Activated naive CD4-positive, alpha-beta T cell treated with anti-CD3 and anti-CD28 coated beads for 36 hours (primary cell): Measurements from ENCODE around the gene ROPN1L. TPM values are rescaled to one million over a fixed set of nuclear protein-coding genes. Genes with fewer than 3 reads are reported as not detected.
"Not testable (repeated sequence)": the region's sequence is repeated elsewhere in the genome, so short reads cannot be mapped to it uniquely, and the experiment has no call there.

Experiments used
- CTCF ChIA-PET: fragments of 350-600 bp; sonication (Branson Sonifier 250); formaldehyde crosslinking; loops from one replicate; lab custom pipeline; 2021; ENCODE audit warnings: antibody characterized with exemption; lab: Charles Lee
- DNase-seq: peaks from one replicate; pipeline ENCODE4 v3.0.0-alpha.2; 2020
- H3K27ac Mint-ChIP-seq: one replicate; pipeline ENCODE4 v1.8.0; 2021; ENCODE audit warnings: mild to moderate bottlenecking, mixed read lengths
- H3K27me3 Mint-ChIP-seq: one replicate; pipeline ENCODE4 v1.8.0; 2021; ENCODE audit warnings: low read depth, mixed read lengths
- H3K36me3 Mint-ChIP-seq: one replicate; pipeline ENCODE4 v1.8.0; 2021; ENCODE audit warnings: low read depth, mixed read lengths
- H3K4me1 Mint-ChIP-seq: one replicate; pipeline ENCODE4 v1.8.0; 2021; ENCODE audit warnings: low read depth, mixed read lengths
- H3K4me3 Mint-ChIP-seq: one replicate; pipeline ENCODE4 v1.8.0; 2021; ENCODE audit warnings: mild to moderate bottlenecking, moderate library complexity, mixed read lengths
- H3K9me3 Mint-ChIP-seq: one replicate; pipeline ENCODE4 v1.8.0; 2021; ENCODE audit warnings: mixed read lengths
- intact Hi-C: fragments of 100-400 bp; cut with micrococcal nuclease; formaldehyde crosslinking; loops from one replicate; pipeline ENCODE4 v1.15.1; 2023
- total RNA-seq, 2 experiments: library from RNA; stranded (reverse); gene quantifications; one replicate each; pipeline ENCODE4 v1.2.3, GENCODE V29; 2021

Gene ROPN1L
- total RNA-seq, 2 experiments from 2014 or later, result not detected

DNA sequence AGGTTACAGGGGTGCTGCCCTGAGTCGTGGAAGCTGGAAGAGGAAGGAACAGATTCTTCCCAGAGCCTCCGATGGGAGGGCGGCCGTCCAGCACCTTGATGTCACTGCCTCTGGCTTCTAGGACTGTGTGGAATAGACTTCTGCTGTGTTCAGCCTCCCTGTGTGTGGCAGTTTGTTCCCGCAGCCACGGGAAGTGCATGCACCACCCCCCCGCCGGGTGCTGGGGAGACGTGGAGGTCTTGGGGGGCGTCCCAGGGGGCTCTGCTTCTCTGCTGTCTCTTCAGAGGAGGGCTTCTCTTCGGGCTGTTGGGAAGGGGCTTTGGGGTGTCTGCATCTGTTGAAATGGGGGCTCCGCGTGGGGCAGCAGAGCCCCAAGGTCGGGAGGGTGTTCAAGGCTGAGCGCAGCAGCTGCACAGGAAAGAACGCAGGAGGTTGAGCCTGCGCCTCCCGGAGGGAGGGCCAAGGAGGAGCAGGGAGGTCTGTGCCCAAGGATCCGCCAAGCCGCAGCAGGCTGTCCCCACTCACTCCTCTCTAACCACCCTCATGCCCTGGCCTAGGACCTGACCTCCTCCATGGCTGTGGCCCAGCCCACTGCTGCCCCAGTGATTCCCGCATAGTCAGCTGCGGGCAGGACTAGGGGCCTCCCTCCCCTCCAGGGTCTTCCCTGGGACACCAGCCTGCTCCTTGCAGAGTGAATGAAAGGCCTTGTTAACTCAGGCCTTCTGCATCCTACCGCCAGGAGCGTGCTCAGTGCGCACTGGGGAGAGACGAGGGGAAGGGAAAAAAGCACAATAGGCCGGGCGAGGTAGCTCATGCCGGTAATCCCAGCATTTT lies 45.0 kb downstream of the ROPN1L start:
- Mint-ChIP-seq H3K4me1 (peaks cover 17% of the 10 kb centered on the region), H3K9me3 (no peaks in the 10 kb centered on the region), H3K27ac (no peak overlapping the region), H3K36me3 (no peaks in the 10 kb centered on the region), H3K27me3 (peaks cover 2% of the 10 kb centered on the region), H3K4me3 (no peak overlapping the region)
- CTCF ChIA-PET, result interaction anchor here (0.5 to 0.6 kb wide), 2 partner anchors 75 to 301 kb away, joined by 3 to 4 read pairs; no protein-coding TSS in a partner anchor
- DNase-seq, result no peak
- intact Hi-C loops, result no loop called here

DNA sequence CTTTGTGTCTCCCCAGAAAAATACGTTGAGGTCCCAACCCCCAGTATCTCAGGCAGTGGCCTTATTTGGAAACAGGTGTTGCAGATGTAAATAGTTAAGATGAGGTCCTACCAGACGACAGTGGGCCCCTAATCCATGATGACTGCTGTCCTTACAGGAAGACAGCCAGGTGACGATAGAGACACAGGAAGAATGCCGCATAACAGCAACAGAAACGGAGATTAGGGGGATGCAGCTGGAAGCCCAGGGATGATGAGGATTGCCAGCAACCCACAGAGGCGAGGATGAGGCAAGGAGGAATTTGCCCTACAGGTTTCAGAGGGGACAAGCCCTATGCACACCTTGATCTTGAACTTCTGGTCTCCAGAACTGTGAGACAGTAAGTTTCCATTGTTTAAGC lies 46.5 kb downstream of the ROPN1L start:
- intact Hi-C loops, result no loop called here
- Mint-ChIP-seq H3K27me3 (no peaks in the 10 kb centered on the region), H3K4me3 (no peak overlapping the region), H3K36me3 (no peaks in the 10 kb centered on the region), H3K4me1 (peaks cover 17% of the 10 kb centered on the region), H3K9me3 (no peaks in the 10 kb centered on the region), H3K27ac (no peak overlapping the region)
- DNase-seq, result no peak
- CTCF ChIA-PET, result no interaction called here

DNA sequence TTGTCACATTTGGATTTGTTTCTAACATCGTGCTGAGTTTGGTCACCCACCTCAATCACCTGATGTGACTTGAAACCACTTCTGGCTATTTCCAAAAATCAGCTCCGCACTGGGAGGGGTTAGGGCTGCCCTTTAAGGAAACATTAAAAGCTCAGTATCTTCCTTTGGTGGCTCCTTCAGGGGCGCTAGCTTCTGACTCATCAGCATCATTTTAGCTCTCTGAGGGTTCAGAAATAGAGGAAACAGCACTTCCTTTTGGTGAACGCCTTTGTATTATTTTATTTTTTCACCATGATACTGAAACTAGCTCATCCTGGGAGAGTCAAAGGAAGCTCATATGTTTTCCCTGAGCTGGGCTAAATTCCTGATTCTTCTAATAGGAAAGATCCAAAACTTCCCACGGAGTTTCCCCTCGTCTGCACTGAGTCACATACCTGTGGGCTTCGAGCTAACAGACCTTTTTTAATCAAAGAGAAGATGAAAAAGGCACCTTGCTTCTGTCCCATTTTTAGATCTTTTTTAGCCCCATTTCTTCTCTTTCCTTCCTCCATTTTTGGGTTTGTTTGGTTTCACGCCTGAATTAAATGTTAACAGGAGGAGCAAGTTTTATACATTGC lies 48.2 kb downstream of the ROPN1L start:
- DNase-seq, result peak; percentile 19
- Mint-ChIP-seq H3K27ac (no peak overlapping the region), H3K4me3 (no peak overlapping the region), H3K4me1 (peaks cover 17% of the 10 kb centered on the region), H3K27me3 (no peaks in the 10 kb centered on the region), H3K9me3 (peaks cover 11% of the 10 kb centered on the region), H3K36me3 (peaks cover 3% of the 10 kb centered on the region)
- CTCF ChIA-PET, result interaction anchor here (0.6 to 1.5 kb wide), 3 partner anchors 100 to 210 kb away, joined by 3 to 8 read pairs (median 4); no protein-coding TSS in a partner anchor
- intact Hi-C loops, result no loop called here

DNA sequence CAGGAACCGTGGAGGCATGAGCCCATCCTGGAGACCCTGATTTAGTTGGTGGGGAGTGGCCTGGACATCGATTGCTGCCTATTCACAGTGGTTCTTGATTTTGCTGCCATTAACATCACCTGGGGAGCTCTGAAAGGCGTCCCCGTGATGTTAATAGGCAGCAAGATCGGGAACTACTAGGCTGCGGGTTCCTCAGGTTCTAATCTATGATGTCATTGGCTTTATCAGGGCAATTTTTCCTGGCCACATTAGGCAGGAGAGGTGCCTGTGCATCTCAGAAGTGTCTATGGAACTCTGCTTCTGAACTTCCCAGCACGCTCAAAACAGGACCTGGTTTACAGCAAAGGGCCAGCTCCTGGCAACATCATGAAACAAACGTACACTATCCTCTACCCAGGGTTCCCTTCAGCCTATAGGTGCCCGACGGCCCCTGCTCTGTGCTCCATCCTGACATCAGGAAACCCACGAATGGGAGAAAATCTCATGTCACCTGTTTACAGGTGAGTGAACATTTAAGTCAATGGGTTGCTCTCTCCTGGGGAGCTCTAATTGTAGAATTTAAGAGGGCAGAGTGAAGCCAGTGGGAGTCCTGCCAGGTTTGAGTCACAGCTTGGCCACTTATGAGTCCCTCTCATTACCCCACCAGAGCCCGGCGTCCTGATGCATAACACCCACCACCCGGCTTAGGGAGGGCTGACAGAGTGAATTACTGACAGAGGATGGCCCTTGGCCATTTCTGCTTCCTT lies 49.4 kb downstream of the ROPN1L start:
- Mint-ChIP-seq H3K27ac (no peak overlapping the region), H3K9me3 (peaks cover 14% of the 10 kb centered on the region)

DNA sequence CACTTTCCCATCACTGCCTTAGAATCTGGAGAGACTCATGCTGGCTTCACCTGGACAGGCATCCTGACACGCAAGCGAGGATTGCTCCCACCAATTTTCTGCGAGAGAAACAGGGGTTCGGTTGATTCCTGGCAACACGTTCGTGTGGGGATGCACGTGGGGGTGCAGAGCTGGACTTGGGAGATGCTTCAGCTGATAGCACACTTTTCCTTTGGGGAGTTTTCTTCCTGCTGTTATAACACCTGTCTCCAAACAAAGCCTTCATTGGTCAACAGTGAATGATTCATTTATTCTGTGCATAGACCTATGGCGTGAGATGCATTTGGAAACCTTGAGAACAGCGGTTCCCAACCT lies 50.0 kb downstream of the ROPN1L start:
- Mint-ChIP-seq H3K4me3 (no peak overlapping the region), H3K27me3 (no peaks in the 10 kb centered on the region), H3K4me1 (peaks cover 13% of the 10 kb centered on the region), H3K27ac (no peak overlapping the region), H3K36me3 (peaks cover 3% of the 10 kb centered on the region), H3K9me3 (peaks cover 14% of the 10 kb centered on the region)
- intact Hi-C loops, result no loop called here
- DNase-seq, result no peak
- CTCF ChIA-PET, result no interaction called here

More for the DNA sequence above, 49.4 kb downstream of the ROPN1L start:
- Mint-ChIP-seq H3K4me1 (peaks cover 13% of the 10 kb centered on the region), H3K4me3 (no peak overlapping the region), H3K27me3 (no peaks in the 10 kb centered on the region), H3K36me3 (peaks cover 3% of the 10 kb centered on the region)
- no peak for DNase-seq
- intact Hi-C loops, result no loop called here
- CTCF ChIA-PET, result interaction anchor here (1.5 kb wide), 1 partner anchor 136 kb away, joined by 8 read pairs; no protein-coding TSS in a partner anchor

DNA sequence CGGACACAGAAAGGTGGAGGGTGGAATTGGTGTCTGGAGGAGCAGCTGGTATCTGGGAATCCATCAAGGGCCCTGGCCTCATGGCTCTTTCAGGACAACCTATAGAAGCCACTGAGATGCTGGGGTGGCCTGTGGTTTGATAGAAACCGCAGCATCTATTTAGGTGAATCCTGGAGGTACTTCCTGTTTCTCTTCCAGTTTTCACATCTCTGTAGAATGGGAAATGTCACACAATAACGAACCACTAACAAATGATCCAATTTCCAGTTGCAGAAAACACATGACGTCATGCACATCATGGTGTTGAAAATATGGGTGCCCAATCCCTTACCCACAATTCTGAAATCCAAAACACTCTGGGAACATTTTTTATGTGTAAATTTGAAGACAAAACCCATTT lies 52.2 kb downstream of the ROPN1L start:
- peaks cover 14% of the 10 kb centered on the region for H3K9me3 Mint-ChIP-seq
- intact Hi-C loops, result no loop called here
- no peak overlapping the region for H3K27ac Mint-ChIP-seq
- H3K4me1 Mint-ChIP-seq, result peaks cover 13% of the 10 kb centered on the region
- H3K27me3 Mint-ChIP-seq, result no peaks in the 10 kb centered on the region
- H3K4me3 Mint-ChIP-seq, result no peak overlapping the region
- CTCF ChIA-PET, result no interaction called here
- no peak for DNase-seq
- peaks cover 3% of the 10 kb centered on the region for H3K36me3 Mint-ChIP-seq

DNA sequence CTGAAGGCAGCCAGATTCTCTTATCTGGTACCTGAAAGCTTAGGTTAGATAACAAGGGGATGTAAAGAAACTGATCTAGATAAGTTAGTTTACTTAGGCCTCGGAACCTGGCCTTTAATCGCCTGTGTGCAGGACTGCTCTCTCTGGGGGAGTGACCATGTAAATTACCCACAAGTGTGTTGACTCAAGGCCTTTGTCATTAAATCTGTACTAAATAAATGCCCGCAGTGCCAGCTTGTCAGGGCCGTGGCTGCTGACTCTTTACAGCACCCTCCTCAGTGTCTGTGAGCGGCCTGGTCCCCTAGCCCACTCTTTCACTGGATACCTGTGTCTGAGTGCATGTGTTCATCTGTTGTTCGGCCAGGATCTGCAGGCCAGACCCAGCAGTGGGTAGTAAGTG lies 52.8 kb downstream of the ROPN1L start:
- H3K27me3 Mint-ChIP-seq, CTCF ChIA-PET, DNase-seq, H3K4me3 Mint-ChIP-seq, H3K36me3 Mint-ChIP-seq, intact Hi-C loops, H3K27ac Mint-ChIP-seq: not testable (repeated sequence)
- peaks cover 11% of the 10 kb centered on the region for H3K4me1 Mint-ChIP-seq
- H3K9me3 Mint-ChIP-seq, result peaks cover 14% of the 10 kb centered on the region

DNA sequence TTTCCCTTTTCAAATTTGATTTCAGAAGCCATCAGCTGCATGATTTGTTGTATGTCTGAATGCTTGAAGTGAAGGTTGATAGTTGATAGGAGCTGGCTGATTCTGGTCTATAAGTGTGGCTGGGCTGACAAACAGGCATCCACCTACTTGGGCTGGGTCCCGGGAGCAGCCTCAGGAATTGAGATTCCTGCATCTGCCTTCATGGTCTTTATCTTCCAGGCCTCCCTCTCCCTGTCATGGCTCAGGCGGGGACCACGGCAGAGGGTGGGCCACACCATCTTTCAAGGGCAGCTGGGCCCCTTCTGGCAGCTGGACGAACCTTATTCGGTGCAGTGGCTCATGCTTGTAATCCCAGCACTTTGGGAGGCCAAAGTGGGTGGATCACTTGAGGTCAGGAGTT lies 55.9 kb downstream of the ROPN1L start:
- peaks cover 14% of the 10 kb centered on the region for H3K9me3 Mint-ChIP-seq
- no peaks in the 10 kb centered on the region for H3K27me3 Mint-ChIP-seq
- no peak for DNase-seq
- CTCF ChIA-PET, result no interaction called here
- no peaks in the 10 kb centered on the region for H3K4me1 Mint-ChIP-seq
- H3K4me3 Mint-ChIP-seq, result no peak overlapping the region
- intact Hi-C loops, result no loop called here
- no peak overlapping the region for H3K27ac Mint-ChIP-seq
- peaks cover 3% of the 10 kb centered on the region for H3K36me3 Mint-ChIP-seq

DNA sequence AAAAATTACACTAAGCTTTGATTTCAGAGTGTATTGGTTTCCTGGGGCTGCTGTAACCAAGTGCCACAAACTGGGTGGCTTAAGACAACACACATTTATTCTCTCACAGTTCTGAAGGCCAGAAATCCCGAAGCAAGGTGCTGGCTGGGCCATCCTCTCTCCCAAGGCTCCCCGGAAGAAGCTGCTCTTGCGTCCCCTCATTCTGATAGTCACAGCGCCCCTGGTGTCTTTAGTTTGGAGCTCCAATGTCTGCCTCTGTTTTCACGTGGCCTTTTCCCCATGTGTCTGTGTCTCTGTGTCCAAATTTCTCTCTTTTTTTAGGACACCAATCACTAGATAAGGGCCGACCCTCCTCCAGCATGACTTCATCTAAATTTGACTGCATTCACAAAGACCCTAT lies 56.7 kb downstream of the ROPN1L start:
- Mint-ChIP-seq H3K9me3 (peaks cover 14% of the 10 kb centered on the region), H3K4me3 (no peak overlapping the region), H3K27me3 (no peaks in the 10 kb centered on the region), H3K27ac (no peak overlapping the region), H3K4me1 (no peaks in the 10 kb centered on the region), H3K36me3 (peaks cover 3% of the 10 kb centered on the region)
- CTCF ChIA-PET, result no interaction called here
- no peak for DNase-seq
- intact Hi-C loops, result no loop called here

DNA sequence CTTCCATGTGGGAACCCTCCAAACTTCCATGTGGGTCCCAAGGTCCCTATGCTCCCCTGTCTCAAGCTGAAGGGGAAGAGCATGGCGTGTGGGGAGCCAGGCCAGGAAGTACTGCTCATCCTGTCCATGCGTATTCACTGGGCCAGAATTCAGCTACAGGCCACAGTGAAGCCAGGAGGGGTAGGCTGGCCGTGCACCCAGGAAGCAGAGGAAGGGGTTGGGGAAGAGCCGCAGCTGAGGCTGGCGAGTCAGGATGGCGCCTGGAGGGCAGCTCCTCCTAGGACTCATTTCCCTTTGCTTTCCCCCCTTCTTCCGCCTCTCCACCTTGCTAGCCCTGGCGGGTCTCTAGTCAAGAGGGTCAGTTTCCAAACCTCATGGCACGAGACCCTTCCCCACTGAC lies 57.4 kb downstream of the ROPN1L start:
- H3K27ac Mint-ChIP-seq, result no peak overlapping the region
- CTCF ChIA-PET, result no interaction called here
- H3K4me1 Mint-ChIP-seq, result no peaks in the 10 kb centered on the region
- no peak overlapping the region for H3K4me3 Mint-ChIP-seq
- DNase-seq, result no peak
- H3K27me3 Mint-ChIP-seq, result no peaks in the 10 kb centered on the region
- intact Hi-C loops, result no loop called here
- peaks cover 12% of the 10 kb centered on the region for H3K9me3 Mint-ChIP-seq
- H3K36me3 Mint-ChIP-seq, result peaks cover 2% of the 10 kb centered on the region

DNA sequence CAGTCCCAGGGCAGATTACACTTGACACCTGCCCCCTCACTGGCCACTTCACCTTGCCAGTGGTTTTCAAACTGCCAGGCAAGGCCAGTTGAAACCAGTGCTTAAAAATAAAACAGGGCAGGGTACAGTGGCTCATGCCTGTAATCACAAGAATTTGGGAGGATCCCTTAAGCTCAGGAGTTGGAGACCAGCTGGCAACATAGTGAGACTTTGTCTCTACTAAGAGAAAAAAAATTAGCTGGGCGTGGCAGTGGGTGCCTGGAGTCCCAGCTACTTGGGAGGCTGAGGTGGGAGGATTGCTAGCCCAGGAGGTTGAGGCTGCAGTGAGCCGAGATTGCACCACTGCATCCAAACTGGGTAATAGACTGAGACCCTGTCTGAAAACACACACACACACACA lies 58.1 kb downstream of the ROPN1L start:
- intact Hi-C loops, result no loop called here
- H3K9me3 Mint-ChIP-seq, result peaks cover 5% of the 10 kb centered on the region
- H3K4me3 Mint-ChIP-seq, result no peak overlapping the region
- H3K36me3 Mint-ChIP-seq, result no peaks in the 10 kb centered on the region
- DNase-seq, result no peak
- H3K27me3 Mint-ChIP-seq, result no peaks in the 10 kb centered on the region
- H3K27ac Mint-ChIP-seq, result no peak overlapping the region
- no peaks in the 10 kb centered on the region for H3K4me1 Mint-ChIP-seq
- CTCF ChIA-PET, result no interaction called here

DNA sequence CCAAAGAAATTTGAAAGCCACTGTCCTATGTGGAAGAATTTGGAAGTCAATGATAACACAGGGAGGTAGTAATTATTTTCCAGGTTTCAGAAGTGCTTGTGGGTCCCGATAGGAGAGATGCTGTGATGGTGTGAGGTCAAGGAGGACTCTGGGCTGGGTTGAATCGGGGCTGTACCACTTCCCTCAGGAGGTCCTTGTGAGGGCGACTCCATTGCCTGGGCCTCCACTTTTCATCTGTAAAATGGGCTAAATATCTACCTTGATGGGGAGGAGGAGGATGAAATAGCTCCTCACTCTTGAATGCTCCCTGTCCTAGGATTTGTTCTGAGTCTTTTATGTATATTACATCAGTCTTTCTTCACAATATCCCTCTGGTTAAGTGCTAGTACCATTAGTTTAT lies 59.0 kb downstream of the ROPN1L start:
- Mint-ChIP-seq H3K4me3 (no peak overlapping the region), H3K27me3 (no peaks in the 10 kb centered on the region), H3K9me3 (no peaks in the 10 kb centered on the region), H3K4me1 (no peaks in the 10 kb centered on the region), H3K36me3 (no peaks in the 10 kb centered on the region), H3K27ac (no peak overlapping the region)
- CTCF ChIA-PET, result no interaction called here
- intact Hi-C loops, result no loop called here
- DNase-seq, result no peak
